Activated B cell treated with CpG ODN at 0.5 μM for 24 hours (primary cell): ENCODE results near the gene PCLO. TPM values are rescaled to one million over a fixed set of nuclear protein-coding genes. Genes with fewer than 3 reads are reported as not detected.

ENCODE experiments used
- ATAC-seq: fragments of 200-7000 bp; cut with Tn5 transposase; one replicate; pipeline ENCODE4 v1.10.0; 2021; ENCODE audit warnings: low read depth, mild to moderate bottlenecking, moderate library complexity
- CTCF ChIA-PET: fragments of 350-600 bp; sonication (Branson Sonifier 250); formaldehyde crosslinking; loops from one replicate; lab custom pipeline; 2021; ENCODE audit warnings: antibody characterized with exemption; lab: Charles Lee
- POLR2A ChIA-PET: fragments of 350-600 bp; sonication (Branson Sonifier 250); formaldehyde crosslinking; loops from one replicate; lab custom pipeline; 2021; ENCODE audit warnings: antibody characterized with exemption; lab: Charles Lee
- DNase-seq: peaks from one replicate; pipeline ENCODE4 v3.0.0; 2022
- H3K27ac Mint-ChIP-seq: one replicate; pipeline ENCODE4 v1.8.0; 2020; ENCODE audit warnings: mixed read lengths
- H3K27me3 Mint-ChIP-seq: one replicate; pipeline ENCODE4 v1.8.0; 2021; ENCODE audit warnings: mixed read lengths
- H3K36me3 Mint-ChIP-seq: one replicate; pipeline ENCODE4 v1.8.0; 2021; ENCODE audit warnings: low read depth, mixed read lengths
- H3K4me1 Mint-ChIP-seq: one replicate; pipeline ENCODE4 v1.8.0; 2021; ENCODE audit warnings: mixed read lengths
- H3K4me3 Mint-ChIP-seq: one replicate; pipeline ENCODE4 v1.8.0; 2020; ENCODE audit warnings: mild to moderate bottlenecking, mixed read lengths
- H3K9me3 Mint-ChIP-seq: one replicate; pipeline ENCODE4 v1.8.0; 2020; ENCODE audit warnings: mixed read lengths
- intact Hi-C: fragments of 100-400 bp; cut with micrococcal nuclease; formaldehyde crosslinking; loops from one replicate; pipeline ENCODE4 v1.15.1; 2024
- total RNA-seq: library from RNA; stranded (reverse); gene quantifications from 2 replicates; pipeline ENCODE4 v1.2.3, GENCODE V29; 2022
- TF ChIP-seq, protein P1 (sequence below): fragments of 200-600 bp; IDR thresholded peaks from one replicate; pipeline ENCODE4 v1.8.0; 2022; ENCODE audit warnings: antibody characterized with exemption, mild to moderate bottlenecking

Gene PCLO
- total RNA-seq, 1 donor from 2014 or later = 0.07 TPM

DNA sequence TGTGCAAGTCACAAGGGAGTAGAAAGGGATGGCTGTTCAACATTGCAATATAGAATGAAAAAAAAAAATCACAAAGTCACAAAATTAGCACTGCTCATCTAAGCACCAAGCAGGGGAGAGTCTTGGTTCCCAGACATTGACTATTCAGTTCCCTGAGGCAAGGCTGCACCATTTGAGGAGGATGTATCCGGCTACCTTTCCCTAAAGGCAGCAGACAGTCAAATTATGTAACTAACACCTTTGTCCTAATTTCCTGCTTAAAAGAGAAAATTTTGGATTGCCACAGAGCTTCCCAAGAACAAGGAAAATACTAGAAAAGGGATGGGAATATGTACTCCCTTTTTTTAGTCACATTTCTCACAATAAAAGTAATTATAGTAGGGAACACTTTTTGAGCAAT is 148.1 kb downstream of the PCLO start:
- TF ChIP-seq, protein P1, sequence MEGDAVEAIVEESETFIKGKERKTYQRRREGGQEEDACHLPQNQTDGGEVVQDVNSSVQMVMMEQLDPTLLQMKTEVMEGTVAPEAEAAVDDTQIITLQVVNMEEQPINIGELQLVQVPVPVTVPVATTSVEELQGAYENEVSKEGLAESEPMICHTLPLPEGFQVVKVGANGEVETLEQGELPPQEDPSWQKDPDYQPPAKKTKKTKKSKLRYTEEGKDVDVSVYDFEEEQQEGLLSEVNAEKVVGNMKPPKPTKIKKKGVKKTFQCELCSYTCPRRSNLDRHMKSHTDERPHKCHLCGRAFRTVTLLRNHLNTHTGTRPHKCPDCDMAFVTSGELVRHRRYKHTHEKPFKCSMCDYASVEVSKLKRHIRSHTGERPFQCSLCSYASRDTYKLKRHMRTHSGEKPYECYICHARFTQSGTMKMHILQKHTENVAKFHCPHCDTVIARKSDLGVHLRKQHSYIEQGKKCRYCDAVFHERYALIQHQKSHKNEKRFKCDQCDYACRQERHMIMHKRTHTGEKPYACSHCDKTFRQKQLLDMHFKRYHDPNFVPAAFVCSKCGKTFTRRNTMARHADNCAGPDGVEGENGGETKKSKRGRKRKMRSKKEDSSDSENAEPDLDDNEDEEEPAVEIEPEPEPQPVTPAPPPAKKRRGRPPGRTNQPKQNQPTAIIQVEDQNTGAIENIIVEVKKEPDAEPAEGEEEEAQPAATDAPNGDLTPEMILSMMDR = no peak
- Mint-ChIP-seq H3K27ac (no peak overlapping the region), H3K4me1 (no peaks in the 10 kb centered on the region), H3K27me3 (no peaks in the 10 kb centered on the region), H3K36me3 (no peaks in the 10 kb centered on the region), H3K9me3 (peaks cover under 1% of the 10 kb centered on the region), H3K4me3 (no peak overlapping the region)
- intact Hi-C loops = no loop called here
- CTCF ChIA-PET = no interaction called here
- DNase-seq = no peak
- POLR2A ChIA-PET = no interaction called here
- ATAC-seq = no peak

DNA sequence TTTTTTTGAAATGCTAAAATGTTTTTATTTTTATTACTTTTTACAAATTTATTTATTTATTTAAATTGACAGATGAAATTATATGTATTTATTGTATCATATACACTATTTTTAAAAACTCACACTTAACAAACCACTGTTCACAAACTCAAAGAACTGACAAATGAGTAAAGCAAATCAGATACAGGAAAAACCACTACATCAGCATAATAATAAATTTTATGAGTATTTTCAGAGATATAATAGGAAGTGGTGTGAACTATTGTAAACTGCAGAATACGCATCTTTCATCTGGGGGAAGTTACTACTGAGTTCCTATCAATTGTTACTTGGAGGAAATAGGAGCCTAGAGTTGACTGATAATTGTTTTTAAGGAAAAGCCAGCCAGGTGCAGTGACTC is 150.7 kb downstream of the PCLO start:
- H3K4me3 Mint-ChIP-seq = no peak overlapping the region
- ChIA-PET CTCF (no interaction called here), POLR2A (no interaction called here)
- H3K36me3 Mint-ChIP-seq = no peaks in the 10 kb centered on the region
- TF ChIP-seq, protein P1 = no peak
- no peaks in the 10 kb centered on the region for H3K4me1 Mint-ChIP-seq
- ATAC-seq (no peak), DNase-seq (no peak)
- H3K27me3 Mint-ChIP-seq = no peaks in the 10 kb centered on the region
- no peaks in the 10 kb centered on the region for H3K9me3 Mint-ChIP-seq
- intact Hi-C loops = no loop called here
- H3K27ac Mint-ChIP-seq = no peak overlapping the region

DNA sequence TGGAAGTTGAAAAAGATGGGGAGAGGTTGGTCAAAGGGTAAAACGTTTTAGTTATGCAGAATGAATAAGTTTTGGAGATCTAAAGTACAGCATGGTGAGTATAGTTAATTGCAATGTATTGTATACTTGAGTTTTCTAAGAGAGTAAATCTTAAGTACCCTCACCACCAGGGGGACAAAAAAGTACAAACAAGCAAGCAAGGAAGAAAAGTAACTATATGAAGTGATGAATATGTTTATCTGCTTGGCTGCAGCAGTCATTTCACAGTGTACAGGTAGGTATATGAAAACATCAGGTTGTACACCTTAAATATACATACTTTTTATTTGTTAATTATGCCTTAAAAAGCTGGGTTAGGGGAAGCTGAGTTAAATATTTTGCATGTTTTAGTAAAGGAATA is 157.3 kb downstream of the PCLO start:
- H3K27me3 Mint-ChIP-seq = no peaks in the 10 kb centered on the region
- DNase-seq (no peak), ATAC-seq (no peak)
- H3K4me1 Mint-ChIP-seq = no peaks in the 10 kb centered on the region
- intact Hi-C loops = no loop called here
- no peak overlapping the region for H3K27ac Mint-ChIP-seq
- ChIA-PET POLR2A (no interaction called here), CTCF (no interaction called here)
- H3K4me3 Mint-ChIP-seq = no peak overlapping the region
- no peaks in the 10 kb centered on the region for H3K36me3 Mint-ChIP-seq
- H3K9me3 Mint-ChIP-seq = peaks cover 4% of the 10 kb centered on the region
- TF ChIP-seq, protein P1 = no peak

DNA sequence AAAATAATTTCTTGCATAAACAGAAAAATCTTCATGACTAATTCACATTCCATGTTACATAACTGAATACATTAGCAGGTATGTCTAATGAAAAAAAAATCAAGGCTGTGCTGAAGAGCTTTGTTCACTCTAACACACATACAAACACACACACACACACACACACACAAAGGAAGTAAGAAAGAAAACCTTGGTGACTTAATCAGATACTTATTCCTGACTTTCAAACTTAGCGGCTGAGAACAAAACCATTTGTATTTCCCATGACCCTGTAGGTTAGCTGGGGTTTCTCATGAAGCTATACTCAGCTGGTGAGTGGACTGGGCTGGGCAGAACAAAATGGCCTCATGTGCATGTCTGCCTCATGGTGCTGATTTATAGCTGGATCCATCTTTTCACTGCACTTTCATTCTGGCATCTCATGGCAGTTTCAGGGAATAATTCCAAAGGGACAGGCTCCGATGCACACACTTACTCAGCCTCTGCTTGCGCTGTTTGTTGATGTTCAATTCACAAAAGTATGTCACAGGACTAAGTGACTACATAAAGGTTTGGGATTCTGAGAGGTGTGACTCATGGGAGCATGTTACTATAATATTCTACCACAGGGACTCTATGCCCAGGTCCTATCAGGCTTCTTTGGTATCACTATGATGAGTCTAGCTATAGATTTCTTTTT is 161.2 kb downstream of the PCLO start:
- ChIA-PET CTCF (interaction anchor here (0.7 kb wide), 1 partner anchor 932 kb away, joined by 3 read pairs; no protein-coding TSS in a partner anchor), POLR2A (no interaction called here)
- Mint-ChIP-seq H3K27me3 (no peaks in the 10 kb centered on the region), H3K27ac (no peak overlapping the region), H3K9me3 (peaks cover 9% of the 10 kb centered on the region), H3K36me3 (no peaks in the 10 kb centered on the region), H3K4me3 (no peak overlapping the region), H3K4me1 (no peaks in the 10 kb centered on the region)
- intact Hi-C loops = no loop called here
- DNase-seq (no peak), ATAC-seq (no peak)
- TF ChIP-seq, protein P1 = no peak

DNA sequence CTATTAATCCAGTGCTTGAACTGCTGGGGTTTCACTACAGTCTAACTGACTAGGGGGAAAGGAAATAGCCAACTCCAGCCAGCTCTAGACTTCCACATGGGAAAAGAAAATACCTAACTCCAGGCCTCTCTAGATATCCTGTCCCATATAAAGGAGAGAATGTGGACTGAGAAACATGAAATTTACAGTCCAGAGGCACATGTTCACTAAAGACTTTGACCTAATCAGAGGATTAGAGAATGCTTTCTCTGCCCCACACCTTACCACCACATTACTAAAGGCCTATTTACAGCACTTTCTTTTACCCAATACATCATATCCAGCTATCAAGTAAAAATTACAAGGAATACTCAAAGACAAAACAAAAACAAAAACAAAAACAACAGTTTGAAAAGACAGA is 164.2 kb downstream of the PCLO start:
- CTCF ChIA-PET = no interaction called here
- intact Hi-C loops = no loop called here
- DNase-seq (no peak), ATAC-seq (no peak)
- Mint-ChIP-seq H3K27ac (no peak overlapping the region), H3K4me3 (no peak overlapping the region), H3K4me1 (no peaks in the 10 kb centered on the region), H3K27me3 (no peaks in the 10 kb centered on the region), H3K9me3 (peaks cover 6% of the 10 kb centered on the region), H3K36me3 (no peaks in the 10 kb centered on the region)
- POLR2A ChIA-PET = no interaction called here
- TF ChIP-seq, protein P1 = no peak
